H1 (cell line): ENCODE data around the gene IGLL5. TPM values are rescaled to one million over a fixed set of nuclear protein-coding genes. Genes with fewer than 3 reads are reported as not detected.

Experiments
- CTCF ChIA-PET: fragments of 300-600 bp; sonication (Branson Sonifier 250); formaldehyde crosslinking; loops from one replicate; lab custom pipeline; 2021; ENCODE audit not compliant: partially characterized antibody; lab: Charles Lee
- POLR2A ChIA-PET: fragments of 300-600 bp; sonication (Branson Sonifier 250); formaldehyde crosslinking; loops from one replicate; lab custom pipeline; 2021; ENCODE audit warnings: inconsistent platforms; ENCODE audit not compliant: partially characterized antibody; lab: Charles Lee
- DNase-seq, 2 experiments: peaks; one replicate each; pipeline versions ENCODE4 v3.0.0 to v3.0.0-alpha.2; 2010 to 2022; ENCODE audit warnings: low spot score in 2 of 2, low read depth in 1 of 2, mixed read lengths in 1 of 2
- FAIRE-seq: peaks from 2 replicates; lab custom pipeline; 2011; peaks lifted over from hg19 to GRCh38; lab: Jason Lieb, UNC
- H2AFZ ChIP-seq: 2 replicates; pipeline ENCODE4 v1.8.1; 2012; ENCODE audit warnings: low read length, inconsistent platforms
- H2AK5ac ChIP-seq: 2 replicates; pipeline ENCODE4 v1.6.1; 2013; ENCODE audit warnings: low read depth, low read length
- H2BK120ac ChIP-seq: replicated peaks from 2 replicates; pipeline ENCODE3; 2013; ENCODE audit warnings: low read depth, low read length, inconsistent platforms
- H2BK12ac ChIP-seq: 2 replicates; pipeline ENCODE4 v1.6.1; 2013; ENCODE audit warnings: low read depth, low read length
- H2BK15ac ChIP-seq: 2 replicates; pipeline ENCODE4 v1.6.1; 2013; ENCODE audit warnings: low read length
- H2BK20ac ChIP-seq: 2 replicates; pipeline ENCODE4 v1.6.1; 2013; ENCODE audit warnings: low read length
- H2BK5ac ChIP-seq: 2 replicates; pipeline ENCODE4 v1.6.1; 2013; ENCODE audit warnings: low read depth, low read length
- H3K14ac ChIP-seq: 2 replicates; pipeline ENCODE4 v1.6.1; 2013; ENCODE audit warnings: inconsistent platforms; ENCODE audit not compliant: insufficient read length
- H3K18ac ChIP-seq: 2 replicates; pipeline ENCODE4 v1.6.1; 2013; ENCODE audit warnings: low read length; ENCODE audit errors: extremely low read depth
- H3K23ac ChIP-seq: 2 replicates; pipeline ENCODE4 v1.6.1; 2013; ENCODE audit warnings: inconsistent platforms; ENCODE audit not compliant: insufficient read length
- H3K23me2 ChIP-seq: 2 replicates; pipeline ENCODE4 v1.6.1; 2013; ENCODE audit warnings: low read depth, low read length
- H3K27ac ChIP-seq: 2 replicates; pipeline ENCODE4 v1.6.1; 2011; ENCODE audit warnings: low read depth, low read length, inconsistent platforms
- H3K27me3 ChIP-seq, 4 experiments: replicated peaks in 1 of 4; 1 replicate in 1 of 4; 2 replicates in 3 of 4; pipeline versions ENCODE4 v1.6.1 to v1.8.1; 2011 to 2013; ENCODE audit warnings: low read length in 3 of 4, mild to moderate bottlenecking in 3 of 4, inconsistent platforms in 2 of 4, mixed read lengths in 2 of 4, moderate library complexity in 1 of 4; ENCODE audit not compliant: control insufficient read depth in 3 of 4, insufficient read depth in 3 of 4; ENCODE audit errors: extremely low read depth in 1 of 4
- H3K36me3 ChIP-seq, 4 experiments: 2 replicates each; pipeline versions ENCODE4 v1.6.1 to v1.8.1; 2011 to 2013; ENCODE audit warnings: mild to moderate bottlenecking in 4 of 4, low read length in 3 of 4, moderate library complexity in 2 of 4, control low read depth in 1 of 4, inconsistent platforms in 1 of 4; ENCODE audit not compliant: insufficient read depth in 4 of 4, control insufficient read depth in 2 of 4
- H3K4ac ChIP-seq: replicated peaks from 2 replicates; pipeline ENCODE3; 2013; ENCODE audit warnings: low read length, low read depth, mixed read lengths, inconsistent platforms; ENCODE audit not compliant: insufficient read length
- H3K4me1 ChIP-seq, 4 experiments: replicated peaks in 1 of 4; 1 replicate in 1 of 4; 2 replicates in 3 of 4; pipeline versions ENCODE4 v1.6.1 to v1.8.1; 2011 to 2013; ENCODE audit warnings: low read length in 3 of 4, inconsistent platforms in 2 of 4, mixed read lengths in 1 of 4; ENCODE audit not compliant: insufficient read depth in 4 of 4, control insufficient read depth in 3 of 4
- H3K4me2 ChIP-seq, 2 experiments: 2 replicates each; pipeline versions ENCODE4 v1.6.1 to v1.8.1; 2011 to 2013; ENCODE audit warnings: low read depth in 2 of 2, low read length in 2 of 2, control low read depth in 1 of 2, inconsistent platforms in 1 of 2, mild to moderate bottlenecking in 1 of 2; ENCODE audit not compliant: insufficient read depth in 1 of 2
- H3K4me3 ChIP-seq, 4 experiments: fragments of 200-600, 300-600 bp in 1 of 4; sonication (generic), shearing (Covaris generic), sonication (Bioruptor Twin) in 1 of 4; 2 replicates each; pipeline versions ENCODE4 v1.5.1 to v1.8.1; 2011 to 2016; ENCODE audit warnings: low read length in 4 of 4, low read depth in 3 of 4, control low read depth in 2 of 4, inconsistent platforms in 2 of 4, mild to moderate bottlenecking in 2 of 4, mixed read lengths in 1 of 4, moderate library complexity in 1 of 4; ENCODE audit not compliant: insufficient read depth in 2 of 4; ENCODE audit errors: extremely low read depth in 1 of 4
- H3K56ac ChIP-seq: replicated peaks from 2 replicates; pipeline ENCODE3; 2013; ENCODE audit warnings: low read depth, mild to moderate bottlenecking, mixed read lengths, low read length, inconsistent platforms; ENCODE audit not compliant: insufficient read length
- H3K79me1 ChIP-seq: 2 replicates; pipeline ENCODE4 v1.6.1; 2013; ENCODE audit warnings: low read depth, low read length, control low read depth
- H3K79me2 ChIP-seq, 2 experiments: 2 replicates each; pipeline versions ENCODE4 v1.6.1 to v1.8.1; 2012 to 2013; ENCODE audit warnings: low read length in 2 of 2, mild to moderate bottlenecking in 2 of 2, inconsistent platforms in 1 of 2; ENCODE audit not compliant: insufficient read depth in 2 of 2, control insufficient read depth in 1 of 2
- H3K9ac ChIP-seq, 4 experiments: replicated peaks in 1 of 4; 1 replicate in 1 of 4; 2 replicates in 3 of 4; pipeline versions ENCODE4 v1.6.1 to v1.8.1; 2011 to 2013; ENCODE audit warnings: low read depth in 3 of 4, low read length in 3 of 4, control low read depth in 2 of 4, mild to moderate bottlenecking in 2 of 4, moderate library complexity in 2 of 4, inconsistent platforms in 1 of 4; ENCODE audit errors: extremely low read depth in 1 of 4
- H3K9me3 ChIP-seq, 2 experiments: 2 replicates each; pipeline versions ENCODE4 v1.6.1 to v1.8.1; 2012 to 2013; ENCODE audit warnings: mild to moderate bottlenecking in 2 of 2, moderate library complexity in 2 of 2, control low read depth in 1 of 2, inconsistent platforms in 1 of 2, low read depth in 1 of 2, low read length in 1 of 2, mixed read lengths in 1 of 2; ENCODE audit not compliant: insufficient read depth in 2 of 2
- H4K20me1 ChIP-seq, 2 experiments: replicated peaks in 1 of 2; 2 replicates each; pipeline versions ENCODE3 to v1.8.1; 2011 to 2013; ENCODE audit warnings: inconsistent platforms in 2 of 2, low read length in 2 of 2, mild to moderate bottlenecking in 1 of 2; ENCODE audit not compliant: insufficient read depth in 2 of 2, control insufficient read depth in 1 of 2
- H4K5ac ChIP-seq: 2 replicates; pipeline ENCODE4 v1.6.1; 2013; ENCODE audit warnings: low read length, low read depth, mixed read lengths, inconsistent platforms; ENCODE audit not compliant: insufficient read length
- H4K8ac ChIP-seq: 2 replicates; pipeline ENCODE4 v1.8.0; 2013; ENCODE audit warnings: mild to moderate bottlenecking, moderate library complexity, low read length, inconsistent platforms; ENCODE audit not compliant: insufficient read depth; ENCODE audit errors: extremely low read depth
- H4K91ac ChIP-seq: replicated peaks from 2 replicates; pipeline ENCODE3; 2013; ENCODE audit warnings: low read length, mixed read lengths, inconsistent platforms; ENCODE audit not compliant: insufficient read length
- BACH1 ChIP-seq: IDR thresholded peaks from 2 replicates; pipeline ENCODE4 v1.6.1; 2012; ENCODE audit warnings: low read length, improper control_type of control experiment
- CBX5 ChIP-seq: fragments of 300-800, 300-1000 bp; sonication (generic); IDR thresholded peaks from 2 replicates; pipeline ENCODE4 v1.7.1; 2016; ENCODE audit warnings: antibody characterized with exemption, low read length, low read depth
- CBX8 ChIP-seq: fragments of 300-800, 300-1000 bp; sonication (generic); IDR thresholded peaks from 2 replicates; pipeline ENCODE4 v1.7.1; 2016; ENCODE audit warnings: low read depth, low read length, borderline replicate concordance
- POU5F1 ChIP-seq: IDR thresholded peaks from 2 replicates; pipeline ENCODE4 v1.6.1; 2011; ENCODE audit warnings: low read depth, mild to moderate bottlenecking, low read length, moderate library complexity
- RAD21 ChIP-seq, 2 experiments: IDR thresholded peaks in 1 of 2; conservative IDR thresholded peaks in 1 of 2; 2 replicates each; pipeline ENCODE4 v1.6.1; 2011; ENCODE audit warnings: low read depth in 2 of 2, low read length in 2 of 2, improper control_type of control experiment in 1 of 2, inconsistent platforms in 1 of 2, mild to moderate bottlenecking in 1 of 2, moderate library complexity in 1 of 2
- RBBP5 ChIP-seq: IDR thresholded peaks from 2 replicates; pipeline ENCODE4 v1.7.1; 2012; ENCODE audit warnings: low read depth, mild to moderate bottlenecking, inconsistent platforms, low read length, moderate library complexity, borderline replicate concordance
- RNF2 ChIP-seq: fragments of 200-900, 300-1000 bp; sonication (generic); IDR thresholded peaks from 2 replicates; pipeline ENCODE4 v1.7.1; 2016; ENCODE audit warnings: borderline replicate concordance, low read depth, mild to moderate bottlenecking, antibody characterized with exemption, low read length; ENCODE audit not compliant: poor library complexity, severe bottlenecking; ENCODE audit errors: missing control alignments
- SAP30 ChIP-seq: fragments of 300-600 bp; sonication (generic); IDR thresholded peaks from 2 replicates; pipeline ENCODE4 v1.7.1; 2012; ENCODE audit warnings: low read length, moderate library complexity, mild to moderate bottlenecking, inconsistent platforms; ENCODE audit not compliant: insufficient read depth, insufficient replicate concordance
- SIX5 ChIP-seq: IDR thresholded peaks from 2 replicates; pipeline ENCODE4 v1.6.1; 2011; ENCODE audit warnings: mild to moderate bottlenecking, low read depth, low read length
- SRF ChIP-seq: IDR thresholded peaks from 2 replicates; pipeline ENCODE4 v1.6.1; 2011; ENCODE audit warnings: mild to moderate bottlenecking, low read depth, low read length, moderate library complexity
- TEAD4 ChIP-seq: IDR thresholded peaks from 2 replicates; pipeline ENCODE4 v1.6.1; 2012; ENCODE audit warnings: low read depth, low read length, inconsistent platforms, mixed read lengths
- WGBS, 2 experiments: shearing (Covaris generic) in 1 of 2; methylation state at CpG; one replicate each; pipeline versions ENCODE4 v1.1.6 to v1.1.7; 2013 to 2015; ENCODE audit warnings: low lambda C conversion rate in 2 of 2, mixed read lengths in 2 of 2, inconsistent platforms in 1 of 2, low coverage in 1 of 2, missing lambda C conversion rate in 1 of 2; ENCODE audit not compliant: insufficient replicate concordance in 2 of 2, insufficient coverage in 1 of 2, insufficient read length in 1 of 2; ENCODE audit errors: extremely low coverage in 1 of 2, missing lambda C conversion rate in 1 of 2; 5-methylcytosine and 5-hydroxymethylcytosine counted together
- polyA plus RNA-seq, 7 experiments: library from polyadenylated mRNA; depleted of rRNA in 3 of 7; stranded (reverse) in 5 of 7; unstranded in 2 of 7; fragments of >200 nt in 5 of 7; fragments of 200-250 nt in 2 of 7; gene quantifications; 1 replicate in 5 of 7; 2 replicates in 1 of 7; 4 replicates in 1 of 7; pipeline versions ENCODE4 v1.2.1 to v1.2.3, GENCODE V29; 2011 to 2013; ENCODE audit warnings: missing spikeins in 2 of 7, mixed read lengths in 2 of 7
- total RNA-seq: library from RNA; stranded (reverse); fragmentation: NEBNext Ultra II Directional; extraction: Animal tissue kit (Norgen Biotek cat#: 25700); gene quantifications from 2 replicates; pipeline ENCODE4 v1.2.1, GENCODE V29; 2021
- TF ChIP-seq, protein P1 (sequence below): IDR thresholded peaks from 2 replicates; pipeline ENCODE4 v1.6.1; 2012; ENCODE audit warnings: low read length, inconsistent platforms

Gene IGLL5
- total and polyA plus RNA-seq, 2 of the 8 experiments (the other 6 are each of a cell fraction or from before 2014, with no cell fraction given) = not detected

DNA sequence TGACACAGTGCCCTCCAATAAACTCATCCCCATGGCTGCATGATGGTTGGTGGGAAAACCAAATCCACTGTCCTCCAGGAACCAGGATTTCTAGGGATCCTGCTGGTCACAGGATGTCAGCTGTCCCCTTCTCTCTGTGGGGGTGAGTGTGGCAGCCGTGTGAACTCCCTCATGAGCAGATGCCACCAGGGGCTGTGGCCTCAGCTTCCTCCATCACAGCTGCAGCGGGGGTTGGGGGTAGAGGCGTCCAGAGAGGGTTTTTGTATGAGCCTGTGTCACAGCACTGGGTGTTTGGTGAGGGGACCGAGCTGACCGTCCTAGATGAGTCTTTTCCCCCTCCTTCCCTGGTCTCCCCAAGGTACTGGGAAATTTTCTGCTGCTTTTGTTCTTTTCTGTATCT, 26.4 kb downstream of the IGLL5 start:
- no peaks in the 10 kb centered on the region for H3K36me3 ChIP-seq
- no peak overlapping the region for H3K23ac ChIP-seq
- no peak overlapping the region for H4K5ac ChIP-seq
- H2BK120ac ChIP-seq = no peak overlapping the region
- FAIRE-seq (no peak), DNase-seq (no peak)
- H4K8ac ChIP-seq = no peak overlapping the region
- WGBS, 2 experiments = 42% methylated on average over 3 of the region's 5 CpGs; no CpG with 5 or more reads in 1 of the 2 experiments
- H3K79me2 ChIP-seq = no peaks in the 10 kb centered on the region
- H2BK20ac ChIP-seq = no peak overlapping the region
- H3K79me1 ChIP-seq = no peaks in the 10 kb centered on the region
- no peak overlapping the region for H3K4ac ChIP-seq
- no peak overlapping the region for H3K4me2 ChIP-seq
- no peaks in the 10 kb centered on the region for H3K23me2 ChIP-seq
- H3K18ac ChIP-seq = no peak overlapping the region
- H3K9me3 ChIP-seq = peaks cover 43 to 89% of the 10 kb centered on the region in 2 experiments
- no peak overlapping the region for H3K9ac ChIP-seq
- no peak overlapping the region for H3K27ac ChIP-seq
- H2BK15ac ChIP-seq = no peak overlapping the region
- H4K91ac ChIP-seq = no peak overlapping the region
- no peak overlapping the region for H2AK5ac ChIP-seq
- CTCF ChIA-PET = no interaction called here
- H3K4me3 ChIP-seq = no peak overlapping the region
- no peak overlapping the region for H2BK5ac ChIP-seq
- no peak overlapping the region for H2BK12ac ChIP-seq
- no peak overlapping the region for H3K56ac ChIP-seq
- H3K14ac ChIP-seq = no peak overlapping the region
- no peak overlapping the region for H2AFZ ChIP-seq
- POLR2A ChIA-PET = no interaction called here
- no peaks in the 10 kb centered on the region for H3K4me1 ChIP-seq
- H3K27me3 ChIP-seq = peaks cover 11 to 36% (median 25%) of the 10 kb centered on the region in 4 experiments; a peak in 6 of 7 replicates
- H4K20me1 ChIP-seq = no peaks in the 10 kb centered on the region
- no peak for TF ChIP-seq SAP30
- TF ChIP-seq SIX5 = no peak
- TF ChIP-seq, protein P1, sequence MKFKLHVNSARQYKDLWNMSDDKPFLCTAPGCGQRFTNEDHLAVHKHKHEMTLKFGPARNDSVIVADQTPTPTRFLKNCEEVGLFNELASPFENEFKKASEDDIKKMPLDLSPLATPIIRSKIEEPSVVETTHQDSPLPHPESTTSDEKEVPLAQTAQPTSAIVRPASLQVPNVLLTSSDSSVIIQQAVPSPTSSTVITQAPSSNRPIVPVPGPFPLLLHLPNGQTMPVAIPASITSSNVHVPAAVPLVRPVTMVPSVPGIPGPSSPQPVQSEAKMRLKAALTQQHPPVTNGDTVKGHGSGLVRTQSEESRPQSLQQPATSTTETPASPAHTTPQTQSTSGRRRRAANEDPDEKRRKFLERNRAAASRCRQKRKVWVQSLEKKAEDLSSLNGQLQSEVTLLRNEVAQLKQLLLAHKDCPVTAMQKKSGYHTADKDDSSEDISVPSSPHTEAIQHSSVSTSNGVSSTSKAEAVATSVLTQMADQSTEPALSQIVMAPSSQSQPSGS = no peak
- no peak for TF ChIP-seq CBX5
- no peak for TF ChIP-seq RAD21 (IDR thresholded peaks at IDR 0.05 in 1 of 2, conservative IDR thresholded peaks at IDR 0.05 in 1 of 2; ENCODE audit: low read depth in 2 of 2, low read length in 2 of 2)
- no peak for TF ChIP-seq TEAD4
- TF ChIP-seq RNF2 = no peak
- TF ChIP-seq CBX8 = no peak
- TF ChIP-seq RBBP5 = no peak
- no peak for TF ChIP-seq POU5F1
- TF ChIP-seq SRF = no peak
- no peak for TF ChIP-seq BACH1
